ENCODE measurements around the gene SYT1.

DNA sequence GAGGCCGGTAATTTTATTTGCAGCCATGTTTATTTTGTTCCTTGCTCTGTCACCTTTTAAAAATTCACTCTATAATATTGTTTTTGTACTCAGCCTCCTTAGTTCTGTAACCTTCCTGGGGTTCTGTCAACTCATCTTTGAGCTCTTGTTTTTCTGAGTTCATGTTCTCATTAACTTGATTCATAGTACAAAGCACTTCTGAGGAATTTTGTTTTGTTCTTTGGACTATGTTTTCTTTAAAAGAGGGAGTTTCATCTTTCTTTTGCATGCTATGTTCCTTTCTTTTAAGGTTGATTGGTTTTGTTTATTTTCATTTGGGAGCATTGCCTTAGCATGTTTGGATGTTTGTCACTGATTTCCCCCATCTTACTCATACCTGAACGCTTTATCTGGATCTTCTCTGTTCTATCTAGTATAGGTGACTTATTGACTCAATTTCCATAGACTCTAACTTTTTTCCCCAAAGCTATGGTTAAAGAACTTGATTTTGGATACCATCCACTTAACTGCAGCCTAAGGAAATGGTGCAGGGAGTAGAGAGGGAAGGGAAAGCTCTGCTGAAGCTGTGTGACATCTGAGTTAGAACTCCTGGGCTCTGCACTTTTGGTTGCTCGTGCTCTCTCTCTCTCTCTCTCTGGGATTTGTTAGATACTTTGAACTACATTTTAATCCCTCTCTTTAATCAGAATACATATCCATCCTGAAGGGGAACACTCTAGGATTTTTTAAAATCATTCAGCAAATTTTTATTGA lies 557.7 kb downstream of the SYT1 start:
- TF ChIP-seq, protein P1, sequence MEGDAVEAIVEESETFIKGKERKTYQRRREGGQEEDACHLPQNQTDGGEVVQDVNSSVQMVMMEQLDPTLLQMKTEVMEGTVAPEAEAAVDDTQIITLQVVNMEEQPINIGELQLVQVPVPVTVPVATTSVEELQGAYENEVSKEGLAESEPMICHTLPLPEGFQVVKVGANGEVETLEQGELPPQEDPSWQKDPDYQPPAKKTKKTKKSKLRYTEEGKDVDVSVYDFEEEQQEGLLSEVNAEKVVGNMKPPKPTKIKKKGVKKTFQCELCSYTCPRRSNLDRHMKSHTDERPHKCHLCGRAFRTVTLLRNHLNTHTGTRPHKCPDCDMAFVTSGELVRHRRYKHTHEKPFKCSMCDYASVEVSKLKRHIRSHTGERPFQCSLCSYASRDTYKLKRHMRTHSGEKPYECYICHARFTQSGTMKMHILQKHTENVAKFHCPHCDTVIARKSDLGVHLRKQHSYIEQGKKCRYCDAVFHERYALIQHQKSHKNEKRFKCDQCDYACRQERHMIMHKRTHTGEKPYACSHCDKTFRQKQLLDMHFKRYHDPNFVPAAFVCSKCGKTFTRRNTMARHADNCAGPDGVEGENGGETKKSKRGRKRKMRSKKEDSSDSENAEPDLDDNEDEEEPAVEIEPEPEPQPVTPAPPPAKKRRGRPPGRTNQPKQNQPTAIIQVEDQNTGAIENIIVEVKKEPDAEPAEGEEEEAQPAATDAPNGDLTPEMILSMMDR (conservative IDR thresholded peaks at IDR 0.05; ENCODE audit: low read length), result no peak
- TF ChIP-seq EZH2phosphoT487 (IDR thresholded peaks at IDR 0.05; ENCODE audit: borderline replicate concordance, low read depth, low read length), result no peak

Data from OCI-LY7 (cell line).